Fibroblast of mammary gland (primary cell): ENCODE measurements around the gene AURKAIP1.

Source experiments
- DNase-seq: peaks from one replicate; pipeline ENCODE4 v3.0.0-alpha.2; 2010; ENCODE audit warnings: low read depth
- H3K4me3 ChIP-seq: 2 replicates; pipeline ENCODE4 v1.5.1; 2011; ENCODE audit warnings: low read depth, mild to moderate bottlenecking, low read length, moderate library complexity; ENCODE audit not compliant: control insufficient read depth
- CTCF ChIP-seq: conservative IDR thresholded peaks from 2 replicates; pipeline ENCODE4 v1.5.1; 2011; ENCODE audit warnings: low read depth, low read length, inconsistent platforms; ENCODE audit not compliant: control insufficient read depth, insufficient read depth

The AURKAIP1 gene

GRCh38 chr1:1380860-1381259 lies 5.9 kb upstream of the AURKAIP1 start:
- no peak for TF ChIP-seq CTCF
- DNase-seq: no peak
- no peak overlapping the region for H3K4me3 ChIP-seq

GRCh38 chr1:1377540-1378205 lies 2.7 kb upstream of the AURKAIP1 start:
- H3K4me3 ChIP-seq: no peak overlapping the region
- TF ChIP-seq CTCF: no peak
- no peak for DNase-seq

- no peak for TF ChIP-seq CTCF
- DNase-seq: no peak
- no peak overlapping the region for H3K4me3 ChIP-seq
Observed at GRCh38 chr1:1376551-1377226, 1.7 kb upstream of the AURKAIP1 start.

GRCh38 chr1:1374589-1374928 lies 448 bp downstream of the AURKAIP1 start:
- peak overlapping the region; percentile 79 for H3K4me3 ChIP-seq
- no peak for TF ChIP-seq CTCF
- DNase-seq: no peak

- no peak for DNase-seq
- peak overlapping the region; percentile 79 for H3K4me3 ChIP-seq
- no peak for TF ChIP-seq CTCF
Observed at GRCh38 chr1:1373815-1374588, 1.0 kb downstream of the AURKAIP1 start.

- H3K4me3 ChIP-seq: peak overlapping the region; percentile 79
- DNase-seq: no peak
- no peak for TF ChIP-seq CTCF
Observed at GRCh38 chr1:1373051-1373814, 1.8 kb downstream of the AURKAIP1 start.
